Fibroblast of skin of right biceps (primary cell): ENCODE results near the gene RELL1.

ENCODE experiments used
- DNase-seq: peaks from one replicate; pipeline ENCODE4 v3.0.0-alpha.2; 2013

The RELL1 gene

GRCh38 chr4:37686373-37687193 lies at the start of gene RELL1:
TSS of gene RELL1 (minus strand) at chr4:37686376. CDS start at chr4:37686287, 89 bp downstream.
- DNase-seq: peak; percentile 99

GRCh38 chr4:37735578-37735977 lies 49.4 kb upstream of the RELL1 start:
- DNase-seq: no peak

- DNase-seq: no peak
These were observed 48.8 kb upstream of the RELL1 start for GRCh38 chr4:37734989-37735388.

- DNase-seq: no peak
These were observed 47.2 kb upstream of the RELL1 start for GRCh38 chr4:37733240-37733867.

- no peak for DNase-seq
These were observed 46.5 kb upstream of the RELL1 start for GRCh38 chr4:37732526-37733186.

- no peak for DNase-seq
These were observed 43.5 kb upstream of the RELL1 start for GRCh38 chr4:37729649-37730004.

GRCh38 chr4:37728064-37728463 lies 41.9 kb upstream of the RELL1 start:
- DNase-seq: no peak

GRCh38 chr4:37727635-37728034 lies 41.5 kb upstream of the RELL1 start:
- no peak for DNase-seq

GRCh38 chr4:37726666-37727065 lies 40.5 kb upstream of the RELL1 start:
- peak; percentile 64 for DNase-seq

- DNase-seq: no peak
These were observed 39.5 kb upstream of the RELL1 start for GRCh38 chr4:37725718-37726117.

GRCh38 chr4:37723067-37723466 lies 36.9 kb upstream of the RELL1 start:
- DNase-seq: no peak

- DNase-seq: no peak
These were observed 35.9 kb upstream of the RELL1 start for GRCh38 chr4:37721995-37722638.

GRCh38 chr4:37719021-37719420 lies 32.8 kb upstream of the RELL1 start:
- DNase-seq: peak; percentile 70

GRCh38 chr4:37717576-37717975 lies 31.4 kb upstream of the RELL1 start:
- peak; percentile 92 for DNase-seq

- peak; percentile 31 for DNase-seq
These were observed 29.8 kb upstream of the RELL1 start for GRCh38 chr4:37715889-37716402.

GRCh38 chr4:37710491-37710890 lies 24.3 kb upstream of the RELL1 start:
- no peak for DNase-seq

GRCh38 chr4:37706032-37706431 lies 19.9 kb upstream of the RELL1 start:
- DNase-seq: no peak

- DNase-seq: no peak
These were observed 19.4 kb upstream of the RELL1 start for GRCh38 chr4:37705571-37705970.

- no peak for DNase-seq
These were observed 13.8 kb upstream of the RELL1 start for GRCh38 chr4:37699868-37700481.

- DNase-seq: no peak
These were observed 11.4 kb upstream of the RELL1 start for GRCh38 chr4:37697566-37697965.

GRCh38 chr4:37693450-37694190 lies 7.4 kb upstream of the RELL1 start:
- DNase-seq: peak; percentile 93

GRCh38 chr4:37693030-37693429 lies 6.9 kb upstream of the RELL1 start:
- DNase-seq: no peak
